Upper lobe of left lung (tissue), 4 donors: ENCODE data around the gene COBLL1.

Experiments used
- POLR2A ChIP-seq, 4 donors: fragments of 450-650 bp; IDR thresholded peaks; one replicate each; pipeline ENCODE4 v1.5.1; 2016 to 2017; ENCODE audit warnings: antibody characterized with exemption in 4 of 4, mild to moderate bottlenecking in 2 of 4
- TF ChIP-seq, protein P1 (sequence below), 6 experiments: fragments of 450-650 bp in 4 of 6; fragments of 200-600 bp in 2 of 6; sonication (generic) in 2 of 6; IDR thresholded peaks; one replicate each; pipeline ENCODE4 v1.5.1; 2016 to 2019; ENCODE audit warnings: antibody characterized with exemption in 6 of 6

DNA sequence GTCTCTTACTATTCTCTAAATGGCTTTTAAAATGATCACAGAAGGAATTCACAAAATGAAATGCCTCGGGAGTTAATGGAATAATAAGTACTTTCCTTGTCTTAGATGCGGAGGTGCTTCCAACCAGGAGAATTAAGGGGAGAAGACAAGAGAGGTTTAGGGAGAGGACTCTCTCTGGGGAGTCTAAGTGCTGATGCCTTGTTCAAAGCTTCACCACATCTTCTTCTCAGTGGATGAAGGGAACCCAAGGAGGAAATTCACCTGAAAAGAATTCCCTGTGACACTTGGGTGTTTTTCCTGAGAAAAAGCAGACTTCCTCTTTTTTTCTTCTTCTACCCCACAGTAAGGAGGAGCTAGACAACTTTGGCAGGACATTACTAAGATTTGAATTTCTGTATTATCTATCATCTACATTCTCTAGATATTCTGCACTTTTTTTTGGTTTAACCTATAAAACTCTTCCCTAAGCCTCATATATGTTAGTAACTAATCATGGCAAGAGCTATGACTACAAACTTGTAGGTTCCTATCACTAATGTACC, 150.2 kb downstream of the COBLL1 start:
- TF ChIP-seq, protein P1, sequence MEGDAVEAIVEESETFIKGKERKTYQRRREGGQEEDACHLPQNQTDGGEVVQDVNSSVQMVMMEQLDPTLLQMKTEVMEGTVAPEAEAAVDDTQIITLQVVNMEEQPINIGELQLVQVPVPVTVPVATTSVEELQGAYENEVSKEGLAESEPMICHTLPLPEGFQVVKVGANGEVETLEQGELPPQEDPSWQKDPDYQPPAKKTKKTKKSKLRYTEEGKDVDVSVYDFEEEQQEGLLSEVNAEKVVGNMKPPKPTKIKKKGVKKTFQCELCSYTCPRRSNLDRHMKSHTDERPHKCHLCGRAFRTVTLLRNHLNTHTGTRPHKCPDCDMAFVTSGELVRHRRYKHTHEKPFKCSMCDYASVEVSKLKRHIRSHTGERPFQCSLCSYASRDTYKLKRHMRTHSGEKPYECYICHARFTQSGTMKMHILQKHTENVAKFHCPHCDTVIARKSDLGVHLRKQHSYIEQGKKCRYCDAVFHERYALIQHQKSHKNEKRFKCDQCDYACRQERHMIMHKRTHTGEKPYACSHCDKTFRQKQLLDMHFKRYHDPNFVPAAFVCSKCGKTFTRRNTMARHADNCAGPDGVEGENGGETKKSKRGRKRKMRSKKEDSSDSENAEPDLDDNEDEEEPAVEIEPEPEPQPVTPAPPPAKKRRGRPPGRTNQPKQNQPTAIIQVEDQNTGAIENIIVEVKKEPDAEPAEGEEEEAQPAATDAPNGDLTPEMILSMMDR (IDR thresholded peaks at IDR 0.05): no peak
- TF ChIP-seq POLR2A (IDR thresholded peaks at IDR 0.05): no peak
